T-helper 2 cell treated with Interferon-gamma antibody and Interleukin-4, amounts not matched to agents 5 μg/mL and 100 μg/mL, for 36 hours (primary cell): ENCODE results near the gene LOXHD1.

Experiments used
- DNase-seq: peaks from one replicate; pipeline ENCODE4 v3.0.0; 2021; ENCODE audit warnings: low spot score
- H3K27ac Mint-ChIP-seq: one replicate; pipeline ENCODE4 v1.8.0; 2021; ENCODE audit warnings: mild to moderate bottlenecking, mixed read lengths
- H3K27me3 Mint-ChIP-seq: one replicate; pipeline ENCODE4 v1.8.0; 2021; ENCODE audit warnings: low read depth, mixed read lengths
- H3K36me3 Mint-ChIP-seq: one replicate; pipeline ENCODE4 v1.8.0; 2021; ENCODE audit warnings: low read depth, mixed read lengths
- H3K4me1 Mint-ChIP-seq: one replicate; pipeline ENCODE4 v1.8.0; 2021; ENCODE audit warnings: low read depth, mixed read lengths
- H3K4me3 Mint-ChIP-seq: one replicate; pipeline ENCODE4 v1.8.0; 2022; ENCODE audit warnings: mild to moderate bottlenecking, moderate library complexity, mixed read lengths
- H3K9me3 Mint-ChIP-seq: one replicate; pipeline ENCODE4 v1.8.0; 2021; ENCODE audit warnings: mixed read lengths

The LOXHD1 gene

DNA sequence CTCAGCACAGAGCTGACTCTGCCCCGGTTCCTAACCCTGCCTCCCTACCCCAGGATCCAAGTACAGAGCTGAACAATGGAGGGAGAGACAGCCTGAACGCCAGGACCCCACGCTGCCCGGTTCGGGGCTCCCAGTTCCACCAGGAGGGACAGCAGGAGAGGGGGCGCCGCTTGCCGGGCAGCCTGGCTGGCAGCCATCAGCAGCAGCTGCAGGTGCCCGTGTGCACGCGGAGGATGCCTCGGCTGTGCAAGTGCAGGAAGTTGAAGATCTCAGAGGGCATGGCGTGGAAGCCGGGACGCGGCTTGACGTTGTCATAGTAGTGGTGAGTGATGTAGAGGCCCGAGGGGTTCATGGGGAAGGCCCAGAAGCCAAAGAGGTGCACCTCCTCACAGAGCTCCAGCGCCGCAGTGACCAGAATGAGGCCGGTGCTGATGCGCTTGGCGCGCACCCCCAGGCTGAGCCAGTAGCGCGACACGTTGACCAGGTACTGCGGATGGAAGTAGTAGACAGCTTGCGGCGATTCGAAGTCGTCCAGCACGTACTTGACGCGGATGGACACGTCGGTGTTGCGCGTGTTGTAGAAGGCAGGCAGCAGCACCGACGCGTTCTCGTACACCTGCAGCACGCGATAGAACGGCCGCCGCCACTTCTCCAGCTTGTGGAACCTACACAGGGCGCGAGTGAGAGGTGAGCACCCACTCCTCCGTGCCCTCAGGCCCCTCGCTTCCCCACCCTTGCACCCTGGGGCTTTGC, 23.0 kb upstream of the LOXHD1 start:
- DNase-seq = no peak
- Mint-ChIP-seq H3K27me3 (no peaks in the 10 kb centered on the region), H3K36me3 (no peaks in the 10 kb centered on the region), H3K27ac (no peak overlapping the region), H3K9me3 (no peaks in the 10 kb centered on the region), H3K4me1 (no peaks in the 10 kb centered on the region), H3K4me3 (no peak overlapping the region)

- no peaks in the 10 kb centered on the region for H3K9me3 Mint-ChIP-seq
- H3K36me3 Mint-ChIP-seq = no peaks in the 10 kb centered on the region
- H3K27me3 Mint-ChIP-seq = peaks cover 2% of the 10 kb centered on the region
- no peak overlapping the region for H3K4me3 Mint-ChIP-seq
- H3K27ac Mint-ChIP-seq = no peak overlapping the region
- no peak for DNase-seq
- H3K4me1 Mint-ChIP-seq = no peaks in the 10 kb centered on the region
Observed at GRCh38 chr18:46678785-46679399, 21.9 kb upstream of the LOXHD1 start.

- Mint-ChIP-seq H3K27me3 (peaks cover 2% of the 10 kb centered on the region), H3K9me3 (no peaks in the 10 kb centered on the region), H3K4me3 (no peak overlapping the region), H3K36me3 (no peaks in the 10 kb centered on the region), H3K4me1 (no peaks in the 10 kb centered on the region), H3K27ac (no peak overlapping the region)
- DNase-seq = no peak
Observed at GRCh38 chr18:46678041-46678440, 21.0 kb upstream of the LOXHD1 start.

DNA sequence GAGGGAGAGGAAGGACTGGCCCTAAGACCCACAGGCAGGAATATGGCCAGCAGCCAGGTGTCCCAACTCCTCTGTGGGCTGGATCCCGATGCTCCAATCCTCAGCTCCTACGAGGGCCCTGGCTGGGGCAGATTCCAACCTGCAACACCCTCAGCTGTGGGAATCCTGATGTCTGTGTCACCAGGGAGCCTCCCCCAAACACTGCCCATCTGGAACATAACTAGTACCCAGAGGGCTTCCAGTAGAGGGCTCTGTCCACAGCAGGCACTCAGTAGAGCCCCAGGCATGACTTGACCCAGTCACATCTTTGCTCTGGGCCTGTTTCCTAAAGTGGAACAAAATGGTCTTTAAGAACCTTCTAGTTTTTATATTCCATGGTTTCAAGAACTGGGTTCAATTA, 20.6 kb upstream of the LOXHD1 start:
- no peak for DNase-seq
- H3K4me3 Mint-ChIP-seq = no peak overlapping the region
- H3K4me1 Mint-ChIP-seq = no peaks in the 10 kb centered on the region
- H3K9me3 Mint-ChIP-seq = no peaks in the 10 kb centered on the region
- H3K36me3 Mint-ChIP-seq = no peaks in the 10 kb centered on the region
- peaks cover 2% of the 10 kb centered on the region for H3K27me3 Mint-ChIP-seq
- H3K27ac Mint-ChIP-seq = no peak overlapping the region

DNA sequence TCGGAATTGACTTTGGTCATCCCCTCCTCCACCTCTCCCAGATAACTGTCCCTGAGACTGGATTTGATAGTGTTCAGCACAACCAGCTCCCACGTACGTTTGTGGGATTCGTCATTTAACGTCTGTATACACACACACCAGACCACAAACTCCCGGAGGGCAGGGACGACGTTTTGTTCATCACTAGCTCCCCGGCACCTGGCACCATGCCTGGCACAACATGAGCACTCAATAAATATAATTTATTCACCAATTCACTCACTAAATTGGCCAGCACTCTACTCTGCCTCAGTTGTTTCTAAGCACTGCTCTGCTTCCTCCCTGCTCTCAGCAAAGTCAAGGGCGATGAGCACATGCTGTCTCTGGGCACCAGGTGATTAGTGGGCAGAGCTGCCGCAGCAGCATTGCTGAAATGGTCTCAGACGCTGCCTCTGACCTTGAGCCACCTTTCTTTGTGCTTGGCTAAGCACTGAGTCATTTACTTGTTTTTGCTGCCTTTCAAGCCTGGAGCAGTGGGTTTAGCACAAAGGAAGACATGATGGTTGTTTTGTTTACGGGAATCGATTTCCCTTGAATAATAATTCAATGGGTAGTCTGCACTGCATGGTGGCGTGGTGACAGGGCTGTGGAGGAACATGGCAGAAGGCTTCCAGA, 19.3 kb upstream of the LOXHD1 start:
- Mint-ChIP-seq H3K27me3 (peaks cover 2% of the 10 kb centered on the region), H3K4me1 (peaks cover 7% of the 10 kb centered on the region), H3K27ac (no peak overlapping the region), H3K36me3 (no peaks in the 10 kb centered on the region), H3K4me3 (no peak overlapping the region), H3K9me3 (no peaks in the 10 kb centered on the region)
- DNase-seq = no peak

GRCh38 chr18:46675112-46675511, 18.1 kb upstream of the LOXHD1 start:
- Mint-ChIP-seq H3K4me1 (peaks cover 8% of the 10 kb centered on the region), H3K36me3 (no peaks in the 10 kb centered on the region), H3K9me3 (no peaks in the 10 kb centered on the region), H3K27ac (no peak overlapping the region), H3K27me3 (peaks cover 5% of the 10 kb centered on the region), H3K4me3 (no peak overlapping the region)
- no peak for DNase-seq

DNA sequence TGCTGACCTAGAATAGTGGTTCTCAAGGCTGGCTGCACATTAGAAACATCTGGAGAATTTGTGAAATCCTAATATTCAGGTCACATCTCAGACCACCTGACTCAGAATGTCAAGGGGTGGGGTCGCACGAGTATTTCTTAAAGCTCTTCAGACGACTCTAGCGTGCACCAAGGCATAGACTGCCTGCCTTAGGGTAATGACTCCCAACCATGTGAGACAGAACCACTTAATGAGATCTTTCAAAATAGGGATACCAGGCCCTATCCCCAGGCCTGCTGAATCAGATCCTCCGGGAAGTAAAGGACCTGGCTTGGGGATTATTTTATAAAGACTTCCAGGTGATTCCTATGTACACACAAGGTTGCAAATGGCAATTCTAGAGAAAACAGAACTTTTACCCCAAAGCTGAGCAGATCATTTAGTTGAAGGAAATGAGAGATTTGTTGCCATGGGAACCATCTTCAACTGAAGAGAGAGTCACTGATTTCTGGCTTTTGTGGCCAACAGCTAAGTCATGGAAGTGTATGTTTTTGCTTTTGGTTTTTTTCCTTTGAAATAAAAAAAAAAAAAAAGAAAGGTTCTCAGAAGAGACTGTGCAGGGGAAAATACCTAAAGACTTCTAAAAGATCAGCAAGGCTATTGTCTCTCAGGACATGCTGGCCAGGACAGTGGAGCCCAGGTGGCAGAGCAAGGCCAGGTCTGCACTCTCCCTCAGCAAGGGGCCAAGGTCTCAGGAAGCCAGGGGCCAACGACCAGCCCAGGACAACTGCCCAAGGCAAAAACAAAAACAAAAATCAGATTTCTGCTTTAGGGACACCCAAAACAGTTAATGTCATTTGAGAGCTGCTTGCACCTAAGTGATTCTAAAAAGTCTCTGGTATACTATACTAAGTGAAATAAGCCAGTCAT, 15.3 kb upstream of the LOXHD1 start:
- H3K27me3 Mint-ChIP-seq = peaks cover 5% of the 10 kb centered on the region
- no peak for DNase-seq
- no peaks in the 10 kb centered on the region for H3K36me3 Mint-ChIP-seq
- H3K4me1 Mint-ChIP-seq = peaks cover 8% of the 10 kb centered on the region
- no peaks in the 10 kb centered on the region for H3K9me3 Mint-ChIP-seq
- H3K27ac Mint-ChIP-seq = no peak overlapping the region
- no peak overlapping the region for H3K4me3 Mint-ChIP-seq

DNA sequence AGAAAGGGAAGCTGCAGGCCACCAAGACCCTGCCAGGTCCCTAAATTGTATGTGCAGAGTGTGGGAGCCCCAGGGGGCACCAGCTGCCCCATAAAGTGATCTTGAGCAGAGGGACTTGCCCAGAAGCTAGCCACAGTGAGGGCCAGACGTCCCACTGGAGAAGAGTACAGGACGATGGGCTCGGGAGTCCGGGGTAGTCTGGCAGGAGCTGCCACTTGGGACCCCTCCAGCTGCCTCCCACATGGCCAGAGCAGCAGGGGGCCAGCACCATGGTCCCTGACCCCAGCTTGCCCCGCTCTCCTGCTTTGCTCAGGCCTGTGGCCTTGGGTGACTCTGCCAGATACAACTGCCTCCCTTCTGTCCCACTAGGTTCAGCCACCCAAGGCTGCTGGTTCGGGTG, 11.7 kb upstream of the LOXHD1 start:
- no peaks in the 10 kb centered on the region for H3K36me3 Mint-ChIP-seq
- no peak overlapping the region for H3K27ac Mint-ChIP-seq
- no peak for DNase-seq
- H3K27me3 Mint-ChIP-seq = peaks cover 3% of the 10 kb centered on the region
- no peak overlapping the region for H3K4me3 Mint-ChIP-seq
- H3K9me3 Mint-ChIP-seq = no peaks in the 10 kb centered on the region
- peaks cover 8% of the 10 kb centered on the region for H3K4me1 Mint-ChIP-seq

DNA sequence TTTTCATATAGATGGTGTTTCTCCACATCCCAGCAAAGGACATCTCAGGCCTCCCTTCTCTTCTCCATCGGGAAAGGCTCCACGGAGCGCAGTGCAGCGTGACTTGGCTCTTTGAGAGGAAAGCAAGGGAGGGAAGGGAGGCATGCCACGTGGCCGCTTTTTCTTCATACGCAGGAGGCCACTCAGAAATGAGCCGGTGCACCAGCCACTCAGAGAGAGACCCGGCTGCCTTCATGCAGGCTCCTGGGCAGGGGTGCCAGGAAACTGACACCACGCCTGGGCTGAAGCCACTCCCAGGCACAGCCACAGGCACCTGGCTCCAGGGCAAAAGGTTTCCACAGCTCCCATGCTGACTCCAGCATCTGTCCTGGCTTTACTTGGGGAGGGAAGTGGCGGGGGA, 11.1 kb upstream of the LOXHD1 start:
- Mint-ChIP-seq H3K4me1 (peaks cover 8% of the 10 kb centered on the region), H3K27me3 (peaks cover 5% of the 10 kb centered on the region), H3K36me3 (no peaks in the 10 kb centered on the region), H3K4me3 (no peak overlapping the region), H3K9me3 (no peaks in the 10 kb centered on the region), H3K27ac (no peak overlapping the region)
- no peak for DNase-seq

GRCh38 chr18:46663539-46663938, 6.5 kb upstream of the LOXHD1 start:
- Mint-ChIP-seq H3K4me1 (no peaks in the 10 kb centered on the region), H3K36me3 (no peaks in the 10 kb centered on the region), H3K27ac (no peak overlapping the region), H3K4me3 (no peak overlapping the region), H3K9me3 (no peaks in the 10 kb centered on the region), H3K27me3 (peaks cover 4% of the 10 kb centered on the region)
- DNase-seq = no peak

DNA sequence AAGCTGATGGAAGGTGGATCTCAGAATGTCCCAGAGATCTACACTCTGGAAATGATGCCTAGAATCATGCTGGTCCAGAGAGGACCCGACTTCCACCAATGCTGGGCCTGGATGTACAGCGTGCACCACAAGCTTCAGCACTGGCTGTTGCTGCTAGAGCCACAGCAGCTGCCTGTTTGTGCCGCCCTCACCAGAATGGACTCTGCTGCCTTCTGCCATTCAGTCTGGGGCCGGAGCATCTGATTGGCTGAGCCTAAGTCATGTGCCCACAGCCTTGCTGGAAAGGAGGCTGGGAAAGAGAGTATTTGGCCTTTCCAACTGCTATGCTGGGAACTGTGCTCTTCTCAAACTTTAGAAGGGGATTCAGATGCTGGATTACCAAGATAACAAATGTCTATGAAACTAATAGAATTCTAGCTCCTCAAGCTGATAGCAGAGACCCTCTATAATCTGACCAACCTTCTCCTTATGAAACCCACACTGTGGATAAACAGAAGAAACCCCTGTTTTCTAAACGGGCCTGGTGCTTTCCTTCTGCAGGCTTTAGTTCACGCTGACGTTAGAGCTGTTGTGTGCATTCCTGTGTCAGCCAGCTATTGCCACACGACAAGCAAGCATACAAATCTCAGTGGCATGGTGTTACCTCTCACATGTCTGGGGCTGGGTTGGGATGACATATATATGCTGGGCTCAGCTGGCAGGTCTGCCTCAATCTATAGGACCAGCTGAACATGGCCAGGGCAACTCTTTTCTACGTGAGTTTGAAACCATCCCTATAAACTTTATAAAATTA, 4.1 kb upstream of the LOXHD1 start:
- H3K4me1 Mint-ChIP-seq = no peaks in the 10 kb centered on the region
- peaks cover 4% of the 10 kb centered on the region for H3K27me3 Mint-ChIP-seq
- no peak for DNase-seq
- H3K27ac Mint-ChIP-seq = no peak overlapping the region
- no peaks in the 10 kb centered on the region for H3K36me3 Mint-ChIP-seq
- no peaks in the 10 kb centered on the region for H3K9me3 Mint-ChIP-seq
- H3K4me3 Mint-ChIP-seq = no peak overlapping the region

DNA sequence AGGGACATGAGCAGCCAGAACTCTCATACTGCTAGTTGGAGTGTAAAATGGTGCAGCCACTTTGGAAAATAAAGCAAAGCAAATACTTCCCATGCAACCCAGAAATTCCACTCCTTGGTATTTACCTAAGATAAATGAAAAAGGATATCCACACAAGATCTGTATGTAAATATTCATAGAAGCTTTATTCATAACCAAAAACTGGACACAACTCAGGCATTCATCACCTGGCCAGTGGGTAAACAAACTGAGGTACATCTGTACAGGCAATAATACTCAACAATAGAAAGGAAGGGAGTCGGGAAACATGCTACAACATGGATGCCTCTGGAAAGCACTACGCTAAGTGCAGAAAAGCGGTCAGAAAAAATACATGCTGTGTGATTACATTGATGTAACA, 2.5 kb upstream of the LOXHD1 start:
- H3K4me3 Mint-ChIP-seq = no peak overlapping the region
- H3K27ac Mint-ChIP-seq = no peak overlapping the region
- no peaks in the 10 kb centered on the region for H3K4me1 Mint-ChIP-seq
- H3K27me3 Mint-ChIP-seq = peaks cover 4% of the 10 kb centered on the region
- no peaks in the 10 kb centered on the region for H3K9me3 Mint-ChIP-seq
- no peak for DNase-seq
- H3K36me3 Mint-ChIP-seq = no peaks in the 10 kb centered on the region

- H3K9me3 Mint-ChIP-seq = no peaks in the 10 kb centered on the region
- H3K27me3 Mint-ChIP-seq = peaks cover 10% of the 10 kb centered on the region
- no peaks in the 10 kb centered on the region for H3K36me3 Mint-ChIP-seq
- no peak overlapping the region for H3K27ac Mint-ChIP-seq
- no peaks in the 10 kb centered on the region for H3K4me1 Mint-ChIP-seq
- H3K4me3 Mint-ChIP-seq = no peak overlapping the region
- DNase-seq = no peak
Observed at GRCh38 chr18:46656326-46657114, 500 bp downstream of the LOXHD1 start.
